Hematopoietic multipotent progenitor cell treated with erythropoietin and hydrocortisone succinate and interleukin-3 and kit ligand, for 8 days (in vitro differentiated cells): Measurements from ENCODE around the gene ABCA1.
"Not testable (repeated sequence)": the region's sequence is repeated elsewhere in the genome, so short reads cannot be mapped to it uniquely, and the experiment has no call there.

ENCODE experiments used
- DNase-seq: peaks from one replicate; pipeline ENCODE4 v3.0.0-alpha.2; 2015

ABCA1 gene, protein sequence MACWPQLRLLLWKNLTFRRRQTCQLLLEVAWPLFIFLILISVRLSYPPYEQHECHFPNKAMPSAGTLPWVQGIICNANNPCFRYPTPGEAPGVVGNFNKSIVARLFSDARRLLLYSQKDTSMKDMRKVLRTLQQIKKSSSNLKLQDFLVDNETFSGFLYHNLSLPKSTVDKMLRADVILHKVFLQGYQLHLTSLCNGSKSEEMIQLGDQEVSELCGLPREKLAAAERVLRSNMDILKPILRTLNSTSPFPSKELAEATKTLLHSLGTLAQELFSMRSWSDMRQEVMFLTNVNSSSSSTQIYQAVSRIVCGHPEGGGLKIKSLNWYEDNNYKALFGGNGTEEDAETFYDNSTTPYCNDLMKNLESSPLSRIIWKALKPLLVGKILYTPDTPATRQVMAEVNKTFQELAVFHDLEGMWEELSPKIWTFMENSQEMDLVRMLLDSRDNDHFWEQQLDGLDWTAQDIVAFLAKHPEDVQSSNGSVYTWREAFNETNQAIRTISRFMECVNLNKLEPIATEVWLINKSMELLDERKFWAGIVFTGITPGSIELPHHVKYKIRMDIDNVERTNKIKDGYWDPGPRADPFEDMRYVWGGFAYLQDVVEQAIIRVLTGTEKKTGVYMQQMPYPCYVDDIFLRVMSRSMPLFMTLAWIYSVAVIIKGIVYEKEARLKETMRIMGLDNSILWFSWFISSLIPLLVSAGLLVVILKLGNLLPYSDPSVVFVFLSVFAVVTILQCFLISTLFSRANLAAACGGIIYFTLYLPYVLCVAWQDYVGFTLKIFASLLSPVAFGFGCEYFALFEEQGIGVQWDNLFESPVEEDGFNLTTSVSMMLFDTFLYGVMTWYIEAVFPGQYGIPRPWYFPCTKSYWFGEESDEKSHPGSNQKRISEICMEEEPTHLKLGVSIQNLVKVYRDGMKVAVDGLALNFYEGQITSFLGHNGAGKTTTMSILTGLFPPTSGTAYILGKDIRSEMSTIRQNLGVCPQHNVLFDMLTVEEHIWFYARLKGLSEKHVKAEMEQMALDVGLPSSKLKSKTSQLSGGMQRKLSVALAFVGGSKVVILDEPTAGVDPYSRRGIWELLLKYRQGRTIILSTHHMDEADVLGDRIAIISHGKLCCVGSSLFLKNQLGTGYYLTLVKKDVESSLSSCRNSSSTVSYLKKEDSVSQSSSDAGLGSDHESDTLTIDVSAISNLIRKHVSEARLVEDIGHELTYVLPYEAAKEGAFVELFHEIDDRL (N-terminal part only)

GRCh38 chr9:104927912-104928740 lies at the start of gene ABCA1:
ABCA1 (minus strand) TSS chr9:104928155; CDS start chr9:104903679, 24,476 bp downstream.
- DNase-seq = peak; percentile 61

DNA sequence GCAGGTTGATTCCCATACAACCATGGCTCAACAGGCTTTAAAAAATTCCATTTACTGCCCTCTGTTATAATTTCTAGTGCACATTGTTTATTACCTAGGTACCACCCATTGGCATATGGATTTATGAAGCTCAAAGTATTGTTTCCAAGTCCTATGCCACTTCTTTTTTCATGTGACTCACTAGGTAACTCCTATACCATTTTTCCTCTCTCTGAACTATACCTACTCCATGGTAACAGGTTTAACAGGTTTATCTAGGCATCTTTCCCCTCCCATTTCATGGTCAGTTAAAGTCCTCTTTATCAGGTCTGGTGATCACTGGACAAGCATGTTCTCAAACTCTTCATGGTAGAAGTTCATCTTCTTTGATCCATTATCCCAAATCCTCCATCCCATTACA lies 49.6 kb upstream of the ABCA1 start:
- DNase-seq = no peak

DNA sequence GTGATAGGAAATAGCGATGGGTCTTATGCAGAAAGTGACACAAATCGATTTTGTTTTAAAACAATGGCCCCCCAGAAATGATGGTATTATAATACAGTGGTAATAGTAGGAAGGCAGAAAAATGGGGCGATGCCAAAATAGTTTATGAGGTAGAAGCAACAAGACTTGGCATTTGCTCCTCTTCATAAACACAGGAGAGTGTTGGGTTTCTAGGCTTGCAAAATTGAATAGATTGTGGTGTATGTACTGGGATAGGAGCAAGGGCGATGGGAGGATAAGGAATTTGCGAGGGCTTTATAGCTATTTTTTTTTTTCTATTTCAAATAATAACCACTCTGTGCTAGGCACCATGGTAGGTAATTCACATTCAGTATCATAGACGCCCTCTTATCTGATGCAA lies 49.2 kb upstream of the ABCA1 start:
- no peak for DNase-seq

- not testable (repeated sequence) for DNase-seq
Observed at GRCh38 chr9:104975966-104976595, 48.1 kb upstream of the ABCA1 start.

DNA sequence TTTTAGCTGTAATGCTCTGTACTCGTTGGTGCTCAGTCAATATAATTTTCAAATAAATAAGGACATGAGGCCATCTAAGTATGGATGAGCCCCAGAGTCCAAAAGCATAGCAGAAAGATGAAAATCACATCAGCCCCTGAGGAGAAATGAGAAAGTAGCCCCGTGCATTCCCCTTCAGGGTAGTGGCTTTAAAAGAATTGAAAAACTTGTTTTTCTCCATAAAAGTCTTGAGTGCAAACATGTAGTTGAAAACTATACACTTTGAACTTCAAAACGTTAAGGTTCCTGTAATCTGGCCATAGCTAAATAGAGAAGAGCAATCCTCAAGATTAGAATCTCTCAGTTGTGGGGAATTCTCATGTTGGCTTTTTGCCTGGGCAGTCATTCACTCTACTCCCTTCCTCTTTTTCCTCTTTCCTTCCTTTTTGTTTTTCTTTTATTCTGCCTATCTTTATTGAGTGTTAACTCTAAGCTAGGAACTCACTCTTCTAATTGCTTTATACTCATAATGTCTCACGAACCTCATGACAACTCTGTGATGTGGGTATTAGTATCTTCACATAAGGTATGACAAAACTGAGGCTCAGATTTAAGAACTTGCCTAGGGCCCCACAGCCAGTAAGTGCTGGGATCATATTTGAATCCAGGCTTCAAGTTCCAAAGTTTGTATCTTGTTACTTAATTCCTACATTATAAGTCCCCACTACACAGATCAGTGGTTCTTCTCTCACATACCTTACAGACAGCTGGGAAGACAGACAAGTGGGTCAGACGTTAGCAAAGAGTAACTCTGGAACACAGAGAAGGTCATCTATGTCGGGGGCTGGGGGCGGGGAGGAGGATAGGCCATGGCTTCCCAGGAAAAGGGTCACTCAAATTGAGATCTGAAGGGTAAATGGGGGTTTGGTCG lies 46.4 kb upstream of the ABCA1 start:
- DNase-seq = no peak

- no peak for DNase-seq
Observed at GRCh38 chr9:104972242-104972866, 44.4 kb upstream of the ABCA1 start.

DNA sequence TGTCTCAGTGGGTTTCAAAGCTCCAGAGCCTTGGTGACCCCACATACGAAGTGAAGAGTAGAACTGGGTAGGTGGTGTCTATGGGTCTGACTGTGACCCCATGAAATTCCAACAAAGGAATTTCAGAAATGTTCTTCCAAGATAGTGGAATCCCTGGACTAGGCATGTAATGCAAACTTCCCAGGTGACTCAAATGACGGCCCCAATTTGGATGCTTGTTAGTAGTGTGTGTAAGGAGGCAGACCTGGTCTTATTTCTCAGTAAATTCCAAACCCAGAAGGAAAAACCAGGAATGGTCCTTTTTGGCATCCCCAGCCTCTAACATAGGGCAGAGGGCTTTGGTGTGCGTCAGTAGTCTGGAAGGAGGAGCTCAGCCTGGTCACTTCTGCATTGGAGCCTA lies 43.6 kb upstream of the ABCA1 start:
- DNase-seq = no peak

DNA sequence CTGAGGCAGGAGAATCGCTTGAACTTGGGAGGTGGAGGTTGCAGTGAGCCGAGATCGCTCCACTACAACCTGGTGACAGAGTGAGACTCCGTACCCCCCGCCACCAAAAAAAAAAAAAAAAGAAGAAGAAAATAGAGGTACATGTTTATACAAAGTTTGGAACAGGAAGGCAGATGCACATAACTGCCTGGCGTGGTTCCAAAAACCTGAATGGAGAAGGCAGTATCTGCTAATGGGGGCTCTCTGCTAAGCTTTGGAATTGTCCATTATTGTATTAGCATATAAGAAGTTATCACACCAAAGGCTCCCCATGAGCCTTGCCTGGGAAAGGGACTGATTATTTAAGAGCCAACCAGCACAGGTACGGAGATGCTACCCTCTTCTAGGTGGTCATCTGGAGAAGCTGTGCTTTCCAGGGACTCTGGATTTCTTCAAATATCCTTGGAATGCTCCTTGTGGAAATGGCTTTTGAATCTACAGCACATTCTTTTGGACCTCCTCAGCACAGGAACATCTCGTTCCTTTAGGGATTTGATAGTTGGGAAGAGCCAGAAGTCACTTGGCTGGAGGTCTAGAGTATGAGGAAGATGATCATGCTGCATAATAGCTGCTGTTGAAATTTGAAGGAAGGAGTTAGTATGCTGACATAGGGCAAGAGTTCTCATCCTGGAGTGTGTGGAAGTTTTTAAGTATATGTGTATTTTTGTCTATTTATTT lies 42.5 kb upstream of the ABCA1 start:
- peak; percentile 30 for DNase-seq

GRCh38 chr9:104969116-104969515 lies 41.2 kb upstream of the ABCA1 start:
- no peak for DNase-seq

DNA sequence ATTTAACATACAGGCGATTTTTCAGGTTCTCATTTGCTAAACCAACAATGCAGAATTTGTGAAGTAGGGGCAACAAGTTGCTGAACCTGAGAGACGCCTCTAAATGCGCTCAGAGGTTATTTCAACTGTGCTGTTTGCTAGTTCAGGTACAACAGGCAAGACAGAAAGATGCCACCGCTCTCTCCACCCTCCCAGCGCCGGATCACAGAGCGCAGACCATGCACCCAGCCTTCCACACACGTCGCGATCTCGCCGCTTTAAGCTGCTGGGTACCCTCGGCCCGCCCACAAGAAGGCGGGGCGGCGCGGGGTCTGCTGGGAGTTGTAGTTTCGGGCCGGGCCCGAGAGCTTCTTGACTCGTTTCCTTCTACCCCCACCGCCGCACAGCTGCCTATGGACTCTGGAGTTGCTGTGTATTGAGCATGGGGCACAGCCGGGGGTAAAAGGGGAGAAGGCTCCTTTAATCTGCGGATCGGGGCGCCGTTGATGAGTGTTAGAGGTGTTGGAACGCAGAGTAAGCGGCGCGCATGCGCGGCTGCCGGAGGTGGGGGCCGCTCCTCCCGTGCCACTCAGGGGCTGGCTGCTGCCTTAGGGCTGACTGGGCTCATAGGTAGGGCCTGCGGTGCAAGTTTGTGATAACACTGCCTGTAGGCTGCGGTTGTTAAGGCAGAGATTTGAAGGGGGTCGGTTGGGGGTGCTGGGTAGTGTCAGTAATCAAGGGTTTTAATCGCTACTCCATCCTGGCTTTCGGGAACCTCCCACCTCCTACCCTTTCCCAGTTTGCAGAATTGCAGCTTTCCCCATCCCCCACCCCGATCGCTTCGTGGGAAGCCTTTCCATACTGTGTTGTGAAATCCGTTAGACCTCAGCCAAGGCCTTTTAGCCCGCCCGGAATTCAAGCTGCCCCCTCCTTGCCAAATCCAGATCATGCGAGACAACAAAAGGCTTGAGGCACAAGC lies 40.3 kb upstream of the ABCA1 start:
- peak; percentile 88 for DNase-seq

- DNase-seq = no peak
Observed at GRCh38 chr9:104963076-104963475, 35.1 kb upstream of the ABCA1 start.

GRCh38 chr9:104961701-104962359 lies 33.9 kb upstream of the ABCA1 start:
- DNase-seq = no peak

- DNase-seq = peak; percentile 50
Observed at GRCh38 chr9:104961238-104961637, 33.3 kb upstream of the ABCA1 start.

DNA sequence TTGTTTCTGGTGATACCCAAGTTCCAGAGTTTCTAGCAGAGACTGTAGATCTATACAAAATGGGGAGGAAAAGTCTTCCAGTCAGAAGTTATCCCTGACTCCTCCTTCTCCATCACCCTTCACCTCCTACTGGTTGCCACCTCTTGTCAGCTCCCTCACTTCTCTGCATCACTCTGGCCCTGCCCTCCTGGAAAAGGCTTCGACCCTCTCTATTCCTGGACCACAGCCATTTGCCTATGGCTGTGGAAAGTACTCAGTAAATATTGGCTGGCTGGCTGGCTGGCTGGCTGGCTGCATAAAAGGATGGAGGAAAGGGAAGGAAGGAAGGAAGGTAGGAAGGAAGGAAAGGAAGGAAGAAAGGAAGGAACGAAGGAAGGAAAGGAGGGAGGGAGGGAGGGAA lies 32.7 kb upstream of the ABCA1 start:
- DNase-seq = no peak

DNA sequence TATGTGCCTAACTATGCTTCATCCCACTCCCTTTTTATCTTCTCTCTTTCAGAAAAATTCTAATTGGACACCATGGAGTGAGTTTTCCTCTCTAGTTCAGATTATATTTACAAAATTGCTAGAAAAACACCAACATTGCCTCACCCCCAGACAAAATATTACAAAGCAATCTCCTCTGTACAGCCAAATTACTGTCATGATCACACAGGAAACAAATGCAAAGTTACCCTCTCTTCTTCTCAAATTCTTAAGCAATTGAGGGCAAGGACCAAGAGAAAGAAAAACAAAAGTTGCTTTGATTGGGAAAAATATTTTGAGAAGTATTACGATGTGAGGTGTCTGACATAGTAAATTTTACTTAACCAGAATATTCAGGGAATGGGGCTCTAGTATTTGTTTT lies 30.8 kb upstream of the ABCA1 start:
- DNase-seq = no peak

- DNase-seq = not testable (repeated sequence)
Observed at GRCh38 chr9:104958006-104958405, 30.1 kb upstream of the ABCA1 start.

DNA sequence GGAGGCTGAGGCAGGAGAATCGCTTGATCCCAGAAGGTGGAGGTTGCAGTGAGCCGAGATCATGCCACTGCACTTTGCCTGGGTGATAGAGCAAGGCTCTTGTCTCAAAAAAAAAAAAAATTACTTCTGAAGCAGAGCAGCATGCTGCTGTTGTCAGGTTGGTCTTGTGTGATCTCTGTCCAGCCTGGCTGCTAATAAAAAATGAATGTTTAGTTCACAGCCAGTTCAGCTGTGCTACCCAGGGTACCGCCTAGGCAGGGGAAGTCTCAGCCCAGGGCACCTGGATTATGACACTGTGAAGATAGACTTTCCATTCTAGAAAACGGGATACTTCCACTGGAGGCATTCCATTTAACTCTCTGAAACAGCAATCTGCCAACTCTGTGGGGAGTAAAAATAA lies 23.5 kb upstream of the ABCA1 start:
- DNase-seq = no peak

DNA sequence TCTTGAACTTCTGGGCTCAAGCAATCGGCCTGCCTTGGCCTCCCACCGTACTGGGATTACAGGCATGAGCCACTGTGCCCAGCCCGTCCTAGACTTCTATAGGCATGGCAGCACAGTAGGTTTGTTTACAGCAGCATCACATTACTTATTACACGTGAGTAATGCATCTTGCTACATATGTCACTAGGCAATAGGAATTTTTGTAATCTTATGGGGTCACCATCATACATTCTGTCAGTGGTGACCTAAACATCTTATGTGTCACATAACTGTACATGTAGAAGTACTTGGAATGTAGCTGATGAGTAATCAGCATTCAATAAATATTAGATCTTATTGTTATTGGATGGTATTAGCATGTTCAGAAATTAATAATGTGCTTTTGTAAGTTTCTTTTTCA lies 22.9 kb upstream of the ABCA1 start:
- DNase-seq = no peak
